ENCODE data around the gene EFS. TPM values are rescaled to one million over a fixed set of nuclear protein-coding genes. Genes with fewer than 3 reads are reported as not detected.
"Not testable (repeated sequence)": the region's sequence is repeated elsewhere in the genome, so short reads cannot be mapped to it uniquely, and the experiment has no call there.

Gene EFS
- total RNA-seq, 1 experiment from 2014 or later = 0.36 TPM

DNA sequence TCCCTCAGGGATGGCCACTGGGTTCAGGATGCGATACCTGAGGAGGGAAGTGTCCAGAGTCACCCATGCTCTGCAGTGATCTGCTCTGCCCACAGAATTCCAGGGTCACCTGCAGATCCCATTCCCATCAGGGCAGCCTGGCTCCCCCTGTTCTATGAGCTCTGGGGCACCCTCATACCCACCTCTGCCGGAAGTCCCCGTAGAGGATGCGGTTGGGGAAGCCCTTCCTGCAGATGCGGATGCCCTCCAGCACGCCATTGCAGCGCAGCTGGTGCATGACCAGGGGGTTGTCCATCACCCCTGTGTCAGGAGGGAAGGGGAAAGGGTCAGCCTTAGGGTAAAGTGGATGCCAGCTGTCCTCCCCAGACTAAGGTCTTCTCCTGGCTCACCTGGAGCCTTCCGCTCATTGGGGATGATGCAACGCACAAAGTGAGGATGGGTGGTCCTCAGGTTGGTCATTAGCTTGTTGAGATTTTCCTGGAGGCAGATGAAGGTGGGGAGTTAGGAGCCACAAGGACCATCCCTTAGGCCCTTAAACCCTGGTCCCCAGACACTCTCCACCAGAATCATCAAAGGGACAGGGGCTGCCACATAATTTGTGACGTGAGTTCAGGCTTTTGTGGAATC is 31.9 kb upstream of the EFS start:
- no peak for ATAC-seq
- H3K9me2 ChIP-seq (replicated peaks; ENCODE audit: low read length) = no peaks in the 10 kb centered on the region
- intact Hi-C loops (cut with micrococcal nuclease) = no loop called here
- TF ChIP-seq EZH2 (IDR thresholded peaks at IDR 0.05; ENCODE audit: low read length, unreplicated experiment) = no peak
- no peak for TF ChIP-seq EZH2phosphoT487 (IDR thresholded peaks at IDR 0.05; ENCODE audit: borderline replicate concordance, low read length)
- no peak for TF ChIP-seq CTCF (conservative IDR thresholded peaks at IDR 0.05; ENCODE audit: low read depth, low read length)
- ChIA-PET CTCF (no interaction called here), POLR2A (ENCODE audit: unreplicated experiment) (no interaction called here)
- no TSS peak for BruUV-seq (replicated peaks)
- H3K9ac ChIP-seq (ENCODE audit: low read length) = no peak overlapping the region
- H3K36me3 ChIP-seq (ENCODE audit: low read depth, low read length) = no peaks in the 10 kb centered on the region
- H3F3A ChIP-seq (ENCODE audit: low read length, unreplicated experiment) = no peaks in the 10 kb centered on the region
- H3K4me1 ChIP-seq (ENCODE audit: insufficient read depth, low read length) = no peaks in the 10 kb centered on the region
- no peaks in the 10 kb centered on the region for H4K20me1 ChIP-seq (ENCODE audit: low read length)
- DNase-seq = no peak
- H2AFZ ChIP-seq (ENCODE audit: low read length) = no peak overlapping the region
- no peaks in the 10 kb centered on the region for H3K9me3 ChIP-seq (ENCODE audit: low read length)
- no peak overlapping the region for H3K4me2 ChIP-seq (ENCODE audit: low read length)
- no peak overlapping the region for H3K27ac ChIP-seq (ENCODE audit: low read length)
- peaks cover 59% of the 10 kb centered on the region for H3K27me3 ChIP-seq (ENCODE audit: low read length)
- no peaks in the 10 kb centered on the region for H3K79me2 ChIP-seq (ENCODE audit: low read length)
- H3K4me3 ChIP-seq (ENCODE audit: low read length) = no peak overlapping the region

GRCh38 chr14:23396126-23396525 is 31.2 kb upstream of the EFS start:
- DNase-seq (no peak), ATAC-seq (no peak)
- Histone ChIP-seq H4K20me1 (ENCODE audit: low read length) (no peaks in the 10 kb centered on the region), H2AFZ (ENCODE audit: low read length) (no peak overlapping the region), H3K9me2 (replicated peaks; ENCODE audit: low read length) (no peaks in the 10 kb centered on the region), H3K79me2 (ENCODE audit: low read length) (no peaks in the 10 kb centered on the region), H3F3A (ENCODE audit: low read length, unreplicated experiment) (no peaks in the 10 kb centered on the region), H3K27me3 (ENCODE audit: low read length) (peaks cover 60% of the 10 kb centered on the region), H3K27ac (ENCODE audit: low read length) (no peak overlapping the region), H3K9me3 (ENCODE audit: low read length) (no peaks in the 10 kb centered on the region), H3K4me2 (ENCODE audit: low read length) (no peak overlapping the region), H3K9ac (ENCODE audit: low read length) (no peak overlapping the region), H3K36me3 (ENCODE audit: low read depth, low read length) (no peaks in the 10 kb centered on the region), H3K4me3 (ENCODE audit: low read length) (no peak overlapping the region), H3K4me1 (ENCODE audit: insufficient read depth, low read length) (no peaks in the 10 kb centered on the region)
- no TSS peak for BruUV-seq (replicated peaks)
- no peak for TF ChIP-seq EZH2 (IDR thresholded peaks at IDR 0.05; ENCODE audit: low read length, unreplicated experiment)
- TF ChIP-seq EZH2phosphoT487 (IDR thresholded peaks at IDR 0.05; ENCODE audit: borderline replicate concordance, low read length) = no peak
- no peak for TF ChIP-seq CTCF (conservative IDR thresholded peaks at IDR 0.05; ENCODE audit: low read depth, low read length)
- ChIA-PET CTCF (no interaction called here), POLR2A (ENCODE audit: unreplicated experiment) (no interaction called here)
- intact Hi-C loops (cut with micrococcal nuclease) = no loop called here

DNA sequence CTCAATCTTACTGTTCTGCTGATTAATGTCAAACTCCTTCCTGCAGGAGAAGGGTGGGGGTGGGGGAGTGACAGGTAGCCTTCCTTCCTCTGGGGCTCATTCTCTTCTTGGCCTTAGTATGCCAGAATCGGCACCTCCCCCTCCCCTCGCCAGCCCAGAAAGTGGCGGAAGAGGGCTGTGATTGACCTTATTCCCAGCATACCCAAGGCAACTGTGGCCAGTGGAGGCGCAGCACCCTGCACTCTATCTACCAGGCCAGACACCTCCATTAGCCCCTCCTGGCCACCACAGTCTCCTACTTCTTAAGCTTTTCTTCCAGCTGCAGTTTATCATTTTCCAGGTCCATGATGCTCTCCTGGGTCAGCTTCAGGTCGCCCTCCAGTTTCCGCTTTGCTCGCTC is 27.6 kb upstream of the EFS start:
- no peak overlapping the region for H3K4me3 ChIP-seq (ENCODE audit: low read length)
- no peak overlapping the region for H2AFZ ChIP-seq (ENCODE audit: low read length)
- H3K9ac ChIP-seq (ENCODE audit: low read length) = no peak overlapping the region
- no peaks in the 10 kb centered on the region for H4K20me1 ChIP-seq (ENCODE audit: low read length)
- no peak overlapping the region for H3K4me2 ChIP-seq (ENCODE audit: low read length)
- TF ChIP-seq EZH2phosphoT487 (IDR thresholded peaks at IDR 0.05; ENCODE audit: borderline replicate concordance, low read length) (no peak), CTCF (conservative IDR thresholded peaks at IDR 0.05; ENCODE audit: low read depth, low read length) (no peak), EZH2 (IDR thresholded peaks at IDR 0.05; ENCODE audit: low read length, unreplicated experiment) (no peak)
- POLR2A ChIA-PET (ENCODE audit: unreplicated experiment) = no interaction called here
- no peaks in the 10 kb centered on the region for H3K9me2 ChIP-seq (replicated peaks; ENCODE audit: low read length)
- DNase-seq = no peak
- intact Hi-C loops (cut with micrococcal nuclease) = no loop called here
- BruUV-seq (replicated peaks) = no TSS peak
- no peaks in the 10 kb centered on the region for H3K4me1 ChIP-seq (ENCODE audit: insufficient read depth, low read length)
- no peaks in the 10 kb centered on the region for H3K79me2 ChIP-seq (ENCODE audit: low read length)
- CTCF ChIA-PET = no interaction called here
- no peaks in the 10 kb centered on the region for H3F3A ChIP-seq (ENCODE audit: low read length, unreplicated experiment)
- no peak overlapping the region for H3K27ac ChIP-seq (ENCODE audit: low read length)
- ATAC-seq = no peak
- peaks cover 71% of the 10 kb centered on the region for H3K27me3 ChIP-seq (ENCODE audit: low read length)
- no peaks in the 10 kb centered on the region for H3K9me3 ChIP-seq (ENCODE audit: low read length)
- no peaks in the 10 kb centered on the region for H3K36me3 ChIP-seq (ENCODE audit: low read depth, low read length)

DNA sequence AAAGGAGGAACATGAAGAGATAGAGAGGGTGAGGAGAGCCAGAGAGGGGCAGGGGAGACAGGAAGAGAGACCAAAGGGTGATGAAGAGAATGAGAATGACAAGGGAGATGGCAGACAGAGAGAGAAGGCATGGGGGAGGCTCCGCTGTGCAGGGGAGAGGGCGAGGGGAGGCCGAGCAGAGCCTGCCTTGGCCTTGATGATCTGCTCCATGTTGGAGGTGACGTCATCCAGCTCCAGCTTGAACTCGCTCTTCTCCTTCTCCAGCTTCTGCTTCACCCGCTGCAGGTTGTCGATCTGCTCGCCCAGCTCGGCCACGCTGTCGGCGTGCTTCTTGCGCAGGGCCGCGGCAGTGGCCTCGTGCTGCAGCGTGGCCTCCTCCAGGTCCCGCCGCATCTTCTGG is 24.9 kb upstream of the EFS start:
- CTCF ChIA-PET; BruUV-seq (replicated peaks); H3K4me2 ChIP-seq (ENCODE audit: low read length); H3K9ac ChIP-seq (ENCODE audit: low read length); POLR2A ChIA-PET (ENCODE audit: unreplicated experiment); intact Hi-C loops (cut with micrococcal nuclease); ATAC-seq; H3F3A ChIP-seq (ENCODE audit: low read length, unreplicated experiment); H3K79me2 ChIP-seq (ENCODE audit: low read length); H3K9me3 ChIP-seq (ENCODE audit: low read length); H3K9me2 ChIP-seq (replicated peaks; ENCODE audit: low read length); DNase-seq; H3K4me1 ChIP-seq (ENCODE audit: insufficient read depth, low read length); H3K4me3 ChIP-seq (ENCODE audit: low read length); H3K27ac ChIP-seq (ENCODE audit: low read length); H4K20me1 ChIP-seq (ENCODE audit: low read length); H2AFZ ChIP-seq (ENCODE audit: low read length); H3K36me3 ChIP-seq (ENCODE audit: low read depth, low read length): not testable (repeated sequence)
- H3K27me3 ChIP-seq (ENCODE audit: low read length) = peaks cover 70% of the 10 kb centered on the region
